ENCODE measurements around the gene TSHR.

Gene TSHR

DNA sequence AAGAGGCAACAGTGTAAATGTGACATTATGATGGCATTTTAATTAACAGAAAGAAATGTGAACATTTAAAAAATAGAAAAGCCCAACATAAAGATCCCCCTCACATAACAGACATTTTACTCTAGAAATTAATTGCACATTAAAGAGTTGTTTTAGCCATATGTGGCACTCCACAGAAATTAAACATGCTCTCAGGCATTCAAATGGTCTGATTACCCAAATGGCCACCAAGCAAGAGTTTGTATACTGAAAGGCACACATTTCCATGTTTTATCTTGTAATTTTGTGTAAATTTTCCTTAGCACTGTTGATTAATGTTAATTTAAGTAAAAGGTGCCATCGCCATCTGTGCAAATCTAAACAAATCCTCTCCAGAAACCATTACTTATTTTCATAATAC, 221.8 kb downstream of the TSHR start:
- no peak for DNase-seq (ENCODE audit: low read depth in 2 of 2)

DNA sequence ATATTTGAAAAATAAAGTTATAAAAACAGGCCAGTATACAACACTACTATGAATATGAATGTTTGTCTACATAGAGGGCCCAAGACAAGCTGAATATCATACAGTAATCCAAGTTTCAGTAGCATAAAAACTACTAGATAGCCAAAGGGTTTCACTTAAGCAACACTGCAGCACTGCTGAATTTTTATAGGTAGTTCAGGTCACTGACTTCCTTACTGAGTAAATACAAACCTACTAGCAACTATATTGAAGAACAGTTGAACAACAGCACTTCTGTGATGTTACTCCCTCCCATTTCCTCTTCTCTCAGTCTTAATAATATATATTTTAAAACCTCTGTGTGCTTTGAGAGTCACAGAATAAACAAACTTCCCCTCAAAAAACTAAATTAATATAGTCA, 222.6 kb downstream of the TSHR start:
- no peak for DNase-seq (ENCODE audit: low read depth in 2 of 2)

DNA sequence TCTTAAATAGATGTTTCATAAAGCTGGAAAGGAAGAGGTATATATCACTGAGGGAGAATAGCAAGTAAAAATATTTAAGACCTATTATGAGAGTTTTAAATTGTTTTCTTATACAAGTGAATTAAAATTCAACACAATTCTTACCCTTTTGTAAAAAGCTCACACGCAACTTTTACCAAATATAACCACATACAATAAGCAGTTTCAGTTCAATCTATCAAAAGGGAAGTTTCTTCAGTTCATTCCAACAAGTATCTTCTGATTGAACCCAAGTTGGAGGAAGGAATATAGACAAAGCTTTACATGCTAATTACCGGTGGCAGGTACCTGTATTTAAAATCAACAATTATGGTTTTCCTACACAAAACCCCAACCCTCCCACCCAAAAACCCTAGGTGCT, 224.2 kb downstream of the TSHR start:
- DNase-seq (ENCODE audit: low read depth in 2 of 2), result no peak

DNA sequence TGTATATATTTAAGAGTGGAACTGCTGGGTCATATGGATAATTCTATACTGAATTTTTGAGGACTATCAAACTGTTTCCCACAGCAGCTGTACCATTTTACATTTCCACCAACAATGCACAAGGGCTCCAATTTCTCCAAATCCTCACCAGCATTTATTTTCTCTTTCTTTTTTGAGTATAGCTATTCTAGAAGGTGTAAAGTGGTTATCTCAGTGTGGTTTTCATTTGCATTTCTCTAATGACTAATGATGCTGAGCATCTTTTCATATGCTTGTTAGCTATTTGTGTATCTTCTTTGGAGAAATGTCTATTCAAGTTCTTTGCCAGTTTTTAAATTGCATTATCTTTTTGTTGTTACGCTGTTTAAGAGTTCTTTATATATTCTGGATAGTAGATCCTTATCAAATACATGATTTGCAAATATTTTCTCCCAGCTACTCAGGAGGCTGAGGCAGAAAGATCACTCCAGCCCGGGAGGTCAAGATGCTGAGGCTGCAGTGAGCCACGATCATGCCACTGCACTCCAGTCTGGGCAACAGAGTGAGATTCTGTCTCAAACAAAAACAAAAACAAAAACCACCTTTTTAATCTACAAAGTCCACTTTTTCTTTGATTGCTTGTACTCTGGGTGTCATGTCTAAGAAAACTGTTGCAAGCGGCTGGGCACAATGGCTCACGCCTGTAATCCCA, 232.6 kb downstream of the TSHR start:
- no peak for DNase-seq (ENCODE audit: low read depth in 2 of 2)

DNA sequence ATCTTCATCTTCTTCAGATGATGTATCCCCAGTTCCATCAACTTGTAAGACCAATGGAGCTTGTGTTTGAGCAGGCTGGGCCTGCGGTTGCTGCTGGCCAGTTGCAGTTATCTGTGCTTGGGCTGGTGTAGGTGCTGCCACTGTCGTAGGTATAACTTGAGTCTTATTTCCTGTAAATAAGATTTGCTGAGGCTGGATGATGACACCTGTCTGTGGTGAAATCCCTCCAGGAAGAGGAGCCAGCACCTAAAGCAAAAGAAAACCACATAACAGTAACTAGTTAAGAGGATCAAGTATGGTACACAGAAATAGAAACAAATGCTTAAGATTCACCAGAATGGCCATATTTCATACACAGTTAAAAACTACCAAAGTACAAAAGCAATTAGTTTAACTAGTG, 237.2 kb downstream of the TSHR start:
- DNase-seq (ENCODE audit: low read depth in 2 of 2), result no peak

DNA sequence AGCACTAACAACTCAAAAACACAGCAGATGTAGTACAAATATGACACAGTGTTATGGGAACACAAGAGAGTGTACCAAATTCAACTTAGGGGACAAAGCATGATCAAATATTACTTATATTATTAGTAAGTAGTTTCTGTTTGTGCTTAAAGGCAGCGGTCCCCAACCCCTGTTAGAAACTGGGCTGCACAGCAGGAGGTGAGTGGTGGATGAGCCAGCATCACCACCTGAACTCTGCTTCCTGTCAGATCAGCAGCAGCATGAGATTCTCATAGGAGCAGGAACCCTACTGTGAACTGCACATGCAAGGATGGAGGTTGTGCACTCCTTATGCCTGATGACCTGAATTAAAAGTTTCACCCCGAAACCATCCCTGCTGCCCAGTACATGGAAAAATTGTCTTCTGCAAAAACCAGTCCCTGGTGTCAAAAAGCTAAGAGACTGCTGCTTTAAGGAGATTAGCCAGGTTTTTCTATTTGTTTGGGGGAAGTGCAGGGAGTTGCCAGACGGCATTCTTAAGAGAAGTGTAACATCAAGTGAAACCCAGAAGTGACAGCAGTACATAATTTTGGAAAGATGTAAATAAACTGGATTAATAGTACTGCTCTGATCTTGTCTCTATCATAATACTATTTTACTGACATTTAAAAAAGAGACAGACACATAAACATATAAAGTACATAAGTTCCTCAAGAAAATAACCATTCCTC, 238.7 kb downstream of the TSHR start:
- peak in 1 of 2 experiments; percentile 2 for DNase-seq (ENCODE audit: low read depth in 2 of 2)
